Stimulated activated CD4-positive, alpha-beta T cell treated with anti-CD3 and anti-CD28 coated beads, Interleukin-2, amount 100 ng/mL, for 24 hours (primary cell): Measurements from ENCODE around the gene GPR17.

ENCODE experiments used
- DNase-seq, 2 donors: peaks; one replicate each; pipeline ENCODE4 v3.0.0-alpha.2; 2020

Gene GPR17

GRCh38 chr2:127656569-127657231 is 10.7 kb downstream of the GPR17 start:
- no peak for DNase-seq

- no peak for DNase-seq
Measured at GRCh38 chr2:127657232-127657595, 11.3 kb downstream of the GPR17 start.

GRCh38 chr2:127658146-127658545 is 12.2 kb downstream of the GPR17 start:
- DNase-seq = no peak

GRCh38 chr2:127658641-127659407 is 12.9 kb downstream of the GPR17 start:
- no peak for DNase-seq

- DNase-seq = no peak
Measured at GRCh38 chr2:127659408-127660290, 13.7 kb downstream of the GPR17 start.

GRCh38 chr2:127660291-127660578 is 14.3 kb downstream of the GPR17 start:
- no peak for DNase-seq

- DNase-seq = no peak
Measured at GRCh38 chr2:127661072-127661649, 15.2 kb downstream of the GPR17 start.

GRCh38 chr2:127661949-127662510 is 16.1 kb downstream of the GPR17 start:
- no peak for DNase-seq

- no peak for DNase-seq
Measured at GRCh38 chr2:127662937-127663565, 17.1 kb downstream of the GPR17 start.

- DNase-seq = no peak
Measured at GRCh38 chr2:127663566-127664064, 17.7 kb downstream of the GPR17 start.

- no peak for DNase-seq
Measured at GRCh38 chr2:127664065-127664894, 18.3 kb downstream of the GPR17 start.

- DNase-seq = no peak
Measured at GRCh38 chr2:127664895-127665225, 18.9 kb downstream of the GPR17 start.

GRCh38 chr2:127665267-127665893 is 19.4 kb downstream of the GPR17 start:
- DNase-seq = no peak

- DNase-seq = no peak
Measured at GRCh38 chr2:127669056-127669455, 23.1 kb downstream of the GPR17 start.

- DNase-seq = no peak
Measured at GRCh38 chr2:127670055-127670956, 24.4 kb downstream of the GPR17 start.

GRCh38 chr2:127670957-127671290 is 25.0 kb downstream of the GPR17 start:
- DNase-seq = no peak

GRCh38 chr2:127671557-127672302 is 25.8 kb downstream of the GPR17 start:
- no peak for DNase-seq

- no peak for DNase-seq
Measured at GRCh38 chr2:127672341-127673224, 26.6 kb downstream of the GPR17 start.
